Hematopoietic multipotent progenitor cell treated with erythropoietin and hydrocortisone succinate and interleukin-3 and kit ligand, for 17 days (in vitro differentiated cells): ENCODE measurements around the gene PACS1.

Source experiments
- DNase-seq: peaks from one replicate; pipeline ENCODE4 v3.0.0-alpha.2; 2015; ENCODE audit warnings: low spot score

The PACS1 gene

GRCh38 chr11:66050581-66051231 is 19.4 kb upstream of the PACS1 start:
- DNase-seq, result no peak

GRCh38 chr11:66051371-66051765 is 18.7 kb upstream of the PACS1 start:
- DNase-seq, result no peak

DNA sequence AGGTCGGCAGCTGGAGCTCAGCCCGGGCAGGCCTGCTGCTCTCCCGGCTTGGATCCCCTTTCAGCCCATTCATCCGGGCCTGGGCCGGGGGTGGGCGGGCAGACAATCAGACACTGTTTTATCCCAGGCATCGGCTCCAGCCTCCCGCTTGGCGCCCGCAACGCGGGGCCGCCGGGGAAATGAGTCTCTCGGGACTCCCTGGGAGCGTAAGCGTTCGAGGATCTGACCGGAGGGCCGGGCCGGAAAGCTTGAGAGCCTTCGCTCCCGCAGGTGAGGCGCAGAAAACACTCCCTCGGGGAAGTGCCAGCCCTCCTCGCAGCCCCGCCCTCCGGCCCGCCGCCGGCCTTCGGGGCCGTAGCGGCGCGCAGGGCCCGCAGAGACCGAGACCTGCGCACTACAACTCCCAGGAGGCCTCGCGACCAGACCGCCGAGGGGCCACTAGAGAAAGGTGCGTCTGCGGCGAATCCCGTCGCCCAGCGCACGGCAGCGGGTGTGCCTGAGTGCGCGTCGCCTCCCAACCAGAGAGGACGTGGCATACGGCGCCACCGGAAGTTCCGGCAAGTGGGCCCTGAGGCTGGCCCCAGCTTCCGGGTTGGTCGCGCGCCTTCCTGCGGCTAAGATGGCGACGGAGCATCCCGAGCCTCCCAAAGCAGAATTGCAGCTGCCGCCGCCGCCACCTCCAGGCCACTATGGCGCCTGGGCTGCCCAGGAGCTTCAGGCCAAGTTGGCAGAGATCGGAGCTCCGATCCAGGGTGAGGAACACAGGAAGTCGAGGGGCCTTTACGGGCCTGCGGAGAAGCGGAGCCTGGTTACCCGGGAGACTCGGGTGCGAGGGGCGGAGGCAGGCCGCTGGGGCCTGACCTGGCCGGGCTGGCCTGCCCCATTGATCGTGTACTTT is 18.1 kb upstream of the PACS1 start, which contains the start of gene SF3B2:
TSS of gene SF3B2 (plus strand) at position 599 of the 898 bp plus-strand sequence. CDS start at position 620, 21 bp downstream.
- peak; percentile 97 for DNase-seq

DNA sequence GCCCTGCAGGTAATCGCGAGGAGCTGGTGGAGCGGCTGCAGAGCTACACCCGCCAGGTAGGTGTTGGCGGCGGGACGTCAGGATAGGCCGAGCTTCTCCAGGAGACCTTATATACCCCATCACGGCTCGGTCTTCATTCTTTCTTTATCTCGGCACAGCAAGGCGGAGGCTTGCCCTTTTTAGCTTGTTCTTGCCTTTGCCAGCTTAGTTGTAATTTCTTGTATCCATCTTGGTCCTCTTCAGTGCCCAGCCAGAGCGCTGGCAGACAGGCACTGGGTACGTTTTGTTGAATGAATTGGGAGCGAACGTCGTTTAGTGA is 17.4 kb upstream of the PACS1 start:
- no peak for DNase-seq

DNA sequence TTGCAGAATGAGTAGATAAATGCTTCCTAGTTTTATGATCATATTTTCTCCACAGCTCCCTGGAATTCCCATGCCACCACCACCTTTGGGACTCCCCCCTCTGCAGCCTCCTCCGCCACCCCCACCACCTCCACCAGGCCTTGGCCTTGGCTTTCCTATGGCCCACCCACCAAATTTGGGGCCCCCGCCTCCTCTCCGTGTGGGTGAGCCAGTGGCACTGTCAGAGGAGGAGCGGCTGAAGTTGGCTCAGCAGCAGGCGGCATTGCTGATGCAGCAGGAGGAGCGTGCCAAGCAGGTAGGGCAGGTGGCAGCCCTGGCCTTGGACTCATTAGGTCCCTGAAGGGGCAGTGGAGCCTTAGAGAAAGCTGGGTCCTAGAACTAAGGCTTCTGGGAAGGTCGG is 15.1 kb upstream of the PACS1 start:
- DNase-seq, result no peak

DNA sequence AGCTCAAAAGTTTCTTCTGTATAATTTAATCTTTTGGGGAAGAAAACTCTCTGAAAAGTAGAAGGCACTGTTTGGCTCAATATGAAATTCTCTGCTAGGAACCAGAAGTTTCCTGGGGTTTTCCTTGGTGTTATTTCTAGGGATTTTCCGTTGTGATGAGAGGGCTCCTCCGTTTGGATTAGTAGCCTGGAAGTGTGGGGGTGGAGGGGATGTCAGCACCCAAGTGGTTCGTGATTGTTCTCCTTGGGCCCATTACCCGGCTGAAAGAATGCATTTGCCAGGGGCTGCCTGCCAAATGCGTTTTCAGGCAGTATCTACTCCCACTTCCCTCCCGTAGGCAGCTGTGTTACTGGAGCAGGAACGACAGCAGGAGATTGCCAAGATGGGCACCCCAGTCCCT is 13.6 kb upstream of the PACS1 start:
- DNase-seq, result no peak

GRCh38 chr11:66059966-66060680 is 9.9 kb upstream of the PACS1 start:
- no peak for DNase-seq

GRCh38 chr11:66061268-66061667 is 8.8 kb upstream of the PACS1 start:
- no peak for DNase-seq

GRCh38 chr11:66062408-66062807 is 7.7 kb upstream of the PACS1 start:
- DNase-seq, result no peak

DNA sequence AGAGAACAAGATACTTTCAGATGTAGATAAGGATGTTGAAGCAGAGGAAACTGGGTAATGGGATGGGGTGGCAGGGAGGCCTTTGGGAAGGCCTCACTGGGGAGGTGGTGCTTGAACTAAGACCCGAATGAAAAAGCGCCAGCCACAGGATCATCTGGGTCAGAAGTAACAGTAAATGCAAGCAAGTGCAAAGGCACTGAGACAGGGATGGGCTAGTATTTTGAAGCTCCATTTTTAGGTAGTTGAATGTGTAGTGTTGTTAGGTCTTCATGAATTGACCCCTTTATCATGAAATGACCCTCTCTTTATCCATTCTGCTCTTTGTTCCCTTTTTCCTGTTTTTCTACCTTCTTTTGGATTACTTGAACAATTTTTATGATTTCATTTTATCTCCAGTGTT is 6.2 kb upstream of the PACS1 start:
- no peak for DNase-seq

GRCh38 chr11:66064571-66064970 is 5.5 kb upstream of the PACS1 start:
- DNase-seq, result no peak

DNA sequence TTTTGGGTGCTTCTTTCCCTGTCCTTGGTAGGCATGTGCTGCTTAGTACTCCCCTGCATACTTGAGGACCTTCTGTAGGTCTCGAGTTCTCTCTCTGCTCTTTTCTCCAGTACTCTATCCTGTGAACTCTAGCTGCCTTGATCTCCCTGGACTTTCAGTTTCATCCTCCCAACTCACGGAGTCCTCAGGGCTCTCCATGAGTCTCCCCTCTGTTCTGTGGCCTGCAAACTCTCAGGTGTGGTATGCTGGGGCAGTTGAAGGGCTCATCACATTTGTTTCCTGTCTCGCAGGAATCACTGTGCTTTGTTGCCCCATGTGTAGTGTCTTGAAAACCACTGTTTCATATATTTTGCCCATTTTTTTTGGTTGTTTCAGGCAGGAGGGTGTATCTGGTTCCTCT is 3.3 kb upstream of the PACS1 start:
- DNase-seq, result no peak

DNA sequence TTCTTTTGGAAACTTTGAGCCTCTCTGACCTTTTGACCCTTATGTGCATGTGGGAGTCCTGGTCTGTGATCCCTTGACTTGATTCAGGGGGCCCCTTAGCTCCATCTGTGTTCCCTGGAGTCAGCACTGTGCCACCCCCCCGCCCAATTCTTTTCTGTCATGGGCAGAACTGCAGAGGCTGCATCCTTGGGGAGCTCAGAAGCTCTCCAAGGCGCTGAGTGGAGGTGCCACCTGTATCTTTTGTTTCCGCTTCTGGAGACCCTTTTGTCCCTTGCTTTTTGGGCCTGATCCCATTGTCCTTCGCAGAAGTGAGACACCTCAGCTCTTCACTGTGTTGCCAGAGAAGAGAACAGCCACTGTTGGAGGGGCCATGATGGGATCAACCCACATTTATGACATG is 2.4 kb upstream of the PACS1 start:
- DNase-seq, result no peak

DNA sequence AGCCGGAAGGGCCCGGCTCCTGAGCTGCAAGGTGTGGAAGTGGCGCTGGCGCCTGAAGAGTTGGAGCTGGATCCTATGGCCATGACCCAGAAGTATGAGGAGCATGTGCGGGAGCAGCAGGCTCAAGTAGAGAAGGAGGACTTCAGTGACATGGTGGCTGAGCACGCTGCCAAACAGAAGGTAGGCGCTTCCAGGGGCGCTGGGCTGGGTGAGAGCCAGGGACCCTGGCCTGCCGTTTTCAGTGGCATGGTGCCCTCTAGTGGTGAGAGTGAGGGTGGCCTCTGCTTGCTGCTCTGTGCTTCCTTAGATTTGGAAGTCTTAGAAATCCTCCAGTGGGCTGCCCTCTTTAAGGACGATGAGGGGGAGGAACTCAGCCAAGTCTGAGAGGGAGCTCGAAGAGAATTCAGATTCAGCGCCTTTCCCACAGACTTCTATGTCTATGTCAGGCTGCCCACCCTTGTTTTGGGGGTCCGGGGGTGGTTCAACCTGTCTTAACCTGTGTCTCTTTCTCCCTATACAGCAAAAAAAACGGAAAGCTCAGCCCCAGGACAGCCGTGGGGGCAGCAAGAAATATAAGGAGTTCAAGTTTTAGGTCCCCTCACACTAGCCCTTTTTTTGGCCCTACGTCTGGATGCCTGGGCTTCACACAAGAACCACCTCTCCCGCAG is 1.8 kb upstream of the PACS1 start:
- DNase-seq, result peak; percentile 77

GRCh38 chr11:66068923-66069714 is 953 bp upstream of the PACS1 start:
- no peak for DNase-seq

- no peak for DNase-seq
These were observed 720 bp downstream of the PACS1 start for GRCh38 chr11:66070604-66071380.

GRCh38 chr11:66071381-66071801 is 1.3 kb downstream of the PACS1 start:
- no peak for DNase-seq

DNA sequence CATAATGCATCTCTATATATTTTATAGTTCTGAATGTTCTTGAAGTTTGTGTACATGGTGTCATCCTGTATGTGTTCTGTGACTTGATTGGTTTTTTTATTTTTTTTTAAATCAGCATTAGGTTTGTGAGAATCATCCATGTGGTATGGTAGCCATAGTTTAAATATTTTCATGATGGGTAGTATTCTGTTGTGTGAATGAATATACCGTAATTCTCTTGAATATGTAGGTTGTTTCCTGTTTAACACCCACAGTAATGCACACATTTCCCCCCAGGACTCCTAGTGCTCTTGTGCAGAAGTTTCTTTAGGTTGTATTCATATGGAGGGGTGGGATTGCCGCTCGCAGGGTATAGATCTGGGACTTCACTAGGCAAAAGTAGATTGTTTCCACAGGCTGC is 2.0 kb downstream of the PACS1 start:
- DNase-seq, result no peak

DNA sequence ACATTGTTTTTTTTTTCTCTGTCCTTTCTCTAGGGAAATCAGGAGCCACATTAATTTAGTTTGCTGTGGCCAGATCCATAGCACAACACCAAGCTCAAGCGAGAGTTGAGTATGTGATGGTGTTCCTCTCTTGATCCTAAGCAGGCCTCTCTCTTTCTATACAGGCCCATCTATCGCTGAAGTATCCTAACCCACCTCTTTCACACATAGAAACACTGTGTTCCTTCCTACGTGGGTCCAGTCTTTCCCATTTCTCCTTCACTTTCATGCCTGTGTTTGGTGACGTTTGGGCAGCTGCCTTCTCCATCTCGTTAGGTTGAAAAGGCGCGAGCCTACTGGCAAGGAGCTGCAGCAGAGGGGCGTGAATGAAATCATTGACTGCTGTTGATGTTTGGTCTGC is 2.4 kb downstream of the PACS1 start:
- no peak for DNase-seq

- no peak for DNase-seq
These were observed 3.6 kb downstream of the PACS1 start for GRCh38 chr11:66073669-66074068.

DNA sequence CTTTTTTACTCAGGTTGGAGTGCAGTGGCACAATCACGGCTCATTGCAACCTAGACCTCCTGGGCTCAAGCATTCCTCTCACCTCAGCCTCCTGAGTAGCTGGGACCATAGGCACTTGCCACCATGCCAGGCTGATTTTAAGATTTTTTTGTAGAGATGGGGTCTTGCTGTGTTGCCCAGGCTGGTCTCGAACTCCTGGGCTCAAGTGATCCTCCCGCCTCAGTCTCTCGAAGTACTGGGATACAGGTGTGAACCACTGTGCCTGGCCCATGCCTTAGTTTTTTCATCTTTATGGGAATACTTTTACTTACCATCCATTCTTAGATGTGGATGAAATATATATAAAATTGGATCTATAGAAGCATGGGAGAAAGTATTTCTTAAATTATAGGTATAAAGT is 5.2 kb downstream of the PACS1 start:
- no peak for DNase-seq
